ENCODE results near the gene EEPD1. TPM values are rescaled to one million over a fixed set of nuclear protein-coding genes. Genes with fewer than 3 reads are reported as not detected.
A peak's percentile ranks its signal among the peaks of the same experiment; 100 is the strongest.

Gene EEPD1
- polyA plus RNA-seq, 10 donors, result 10.5 to 17.2 (median 12.9) TPM

DNA sequence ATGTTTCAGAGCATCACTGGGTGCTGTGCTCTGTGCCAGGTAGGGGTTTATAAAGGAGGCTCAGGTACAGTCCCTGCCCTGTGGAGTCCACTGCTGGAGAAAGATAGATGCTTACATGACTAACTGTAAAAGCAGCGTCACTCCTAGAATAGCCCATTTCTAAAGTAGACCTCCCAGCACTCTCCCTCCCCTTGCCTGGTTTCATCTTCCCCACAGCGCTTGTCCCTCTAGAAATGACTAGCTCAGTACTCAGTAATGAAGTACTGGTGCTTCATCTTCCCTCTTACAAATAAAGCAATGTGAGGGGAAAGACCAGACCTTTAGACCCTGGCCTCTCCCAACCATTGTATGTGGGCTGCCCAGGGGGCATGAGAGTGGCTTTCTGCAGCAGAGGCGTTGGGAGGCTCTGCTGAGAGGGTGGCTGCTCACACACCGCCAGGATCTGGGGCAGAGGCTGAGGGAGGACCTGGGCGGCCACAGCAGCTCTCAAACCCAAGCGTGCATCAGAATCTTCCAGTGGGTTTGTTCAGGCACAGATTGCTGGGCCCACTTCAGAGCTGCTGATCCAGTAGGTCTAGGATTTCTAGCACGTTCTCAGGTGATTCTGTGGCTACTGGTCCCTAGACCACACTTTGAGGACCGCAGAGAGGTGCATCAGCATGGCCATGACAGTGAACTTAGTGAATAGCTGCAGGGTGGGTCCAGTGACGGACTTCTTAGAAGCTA lies 126.3 kb downstream of the EEPD1 start:
- peak in 1 of 3 donors; percentile 61 for DNase-seq

DNA sequence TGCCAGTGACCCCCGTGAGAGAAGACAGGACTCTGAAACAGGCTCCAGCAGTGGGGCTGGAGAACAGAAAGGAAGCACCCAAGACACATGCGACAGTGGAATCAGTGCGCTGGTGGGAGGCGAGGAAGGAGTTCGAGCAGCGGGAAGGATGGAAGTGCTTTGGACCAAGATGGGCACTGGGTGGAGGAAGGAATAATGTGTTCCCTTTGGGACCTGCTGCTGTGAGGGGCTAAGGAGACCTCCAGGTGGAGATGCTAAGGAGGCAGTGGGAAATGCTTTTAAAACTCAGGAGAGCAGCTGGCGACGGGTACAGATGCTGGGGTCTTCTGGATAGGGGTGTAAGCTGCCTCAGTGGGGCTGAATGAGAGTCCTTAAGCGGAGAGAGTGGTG lies 126.9 kb downstream of the EEPD1 start:
- no peak for DNase-seq

GRCh38 chr7:36280840-36281812 lies 128.1 kb downstream of the EEPD1 start:
- DNase-seq, result peak in 2 of 3 donors; percentile 70 to 74

GRCh38 chr7:36281945-36282717 lies 129.1 kb downstream of the EEPD1 start:
- DNase-seq, result no peak

GRCh38 chr7:36283181-36283580 lies 130.1 kb downstream of the EEPD1 start:
- DNase-seq, result no peak

DNA sequence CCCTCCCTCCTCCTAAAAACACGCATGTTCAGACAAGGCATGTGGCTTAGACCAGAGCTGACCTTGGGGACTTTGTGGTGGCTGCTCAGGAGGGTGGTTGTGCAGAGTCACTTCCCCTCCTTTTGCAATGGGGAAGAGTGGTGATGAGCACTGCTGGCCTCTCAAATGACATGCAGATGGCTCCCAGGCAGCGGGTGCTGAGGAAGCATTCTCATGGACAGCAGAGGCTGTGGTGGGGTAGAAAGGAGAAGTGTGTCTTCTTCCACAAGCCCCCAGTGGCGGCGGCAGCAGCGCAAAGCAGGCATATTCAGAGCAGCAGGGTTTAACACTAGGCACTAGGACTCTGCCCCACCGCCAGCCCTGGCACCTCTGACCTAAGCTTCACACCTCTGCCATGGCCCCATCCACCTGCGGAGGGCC lies 130.7 kb downstream of the EEPD1 start:
- DNase-seq, result no peak

GRCh38 chr7:36284456-36285090 lies 131.5 kb downstream of the EEPD1 start:
- no peak for DNase-seq

GRCh38 chr7:36285276-36285675 lies 132.2 kb downstream of the EEPD1 start:
- DNase-seq, result no peak

- DNase-seq, result no peak
These were observed 133.2 kb downstream of the EEPD1 start for GRCh38 chr7:36286226-36286625.

DNA sequence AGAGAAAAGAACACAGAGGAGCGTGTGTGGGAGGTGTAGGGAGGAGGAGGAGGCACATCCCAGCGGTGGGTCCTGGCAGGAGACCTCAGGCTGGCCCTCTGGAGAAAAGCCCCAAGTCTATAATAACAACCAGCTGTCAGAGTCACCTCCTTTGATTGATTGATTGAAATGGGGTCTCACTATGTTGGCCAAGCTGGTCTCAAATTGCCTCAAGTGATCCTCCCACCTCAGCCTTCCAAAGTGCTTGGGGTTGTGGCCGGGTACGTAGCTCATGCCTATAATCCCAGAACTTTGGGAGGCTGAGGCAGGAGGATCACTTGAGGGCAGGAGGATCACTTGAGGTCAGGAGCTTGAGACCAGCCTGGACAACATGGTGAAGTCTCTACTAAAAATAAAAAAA lies 133.6 kb downstream of the EEPD1 start:
- no peak for DNase-seq

- no peak for DNase-seq
These were observed 134.6 kb downstream of the EEPD1 start for GRCh38 chr7:36287371-36288241.

DNA sequence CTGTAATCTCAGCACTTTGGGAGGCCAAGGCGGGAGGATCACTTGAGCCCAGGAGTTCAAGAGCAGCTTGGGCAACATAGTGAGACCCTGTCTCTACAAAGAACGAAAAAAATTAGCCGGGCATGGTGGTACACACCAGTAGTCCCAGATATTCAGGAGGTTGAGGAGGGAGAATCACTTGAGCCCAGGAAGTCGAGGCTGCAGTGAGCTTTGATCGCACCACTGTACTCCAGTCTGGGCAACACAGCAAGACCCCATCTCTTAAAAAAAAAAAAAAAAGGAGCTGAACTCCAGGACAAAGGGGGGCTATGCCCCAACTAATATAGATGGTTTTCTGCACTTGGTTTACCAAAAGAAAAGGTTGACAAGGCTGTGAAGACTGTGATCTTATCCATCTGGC lies 135.4 kb downstream of the EEPD1 start:
- DNase-seq, result no peak

DNA sequence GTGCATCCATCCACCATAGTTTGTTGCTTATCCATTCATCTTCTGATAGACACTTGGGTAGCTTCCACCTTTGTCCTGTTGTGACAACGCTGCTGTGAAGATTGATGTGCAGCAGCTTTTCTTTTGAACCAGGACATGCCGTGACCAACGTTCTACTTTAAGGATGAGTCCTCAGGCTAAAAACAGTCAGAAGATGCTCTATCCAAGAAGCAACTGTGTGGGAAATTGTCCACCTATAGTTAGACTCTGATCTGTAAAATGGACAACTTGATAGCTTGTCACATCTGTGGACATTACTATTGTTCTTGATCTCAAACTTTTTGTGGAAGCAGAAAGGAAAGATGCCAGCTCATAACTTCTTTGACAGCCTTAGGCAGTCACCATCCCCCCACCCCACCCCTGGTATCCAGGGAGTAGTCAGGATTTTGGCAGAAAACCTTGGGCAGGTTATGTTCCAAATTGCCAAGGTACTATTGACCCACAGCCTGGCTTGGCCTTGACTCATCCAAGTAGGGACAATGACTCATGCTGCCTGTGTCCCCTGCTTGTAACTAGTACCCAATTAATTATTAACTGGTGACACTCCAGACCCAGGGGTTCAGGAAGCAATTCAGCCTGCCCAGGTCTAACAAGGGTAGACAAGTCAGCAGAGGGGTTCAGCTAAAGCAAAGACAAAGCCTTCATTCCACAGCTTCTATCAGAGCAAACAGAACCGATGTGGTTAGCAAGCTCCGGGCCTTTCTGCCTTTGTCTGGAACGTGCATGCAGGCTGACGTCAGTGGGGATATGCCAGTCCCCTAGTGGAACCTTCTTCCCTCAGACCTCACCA lies 137.0 kb downstream of the EEPD1 start:
- DNase-seq, result no peak

DNA sequence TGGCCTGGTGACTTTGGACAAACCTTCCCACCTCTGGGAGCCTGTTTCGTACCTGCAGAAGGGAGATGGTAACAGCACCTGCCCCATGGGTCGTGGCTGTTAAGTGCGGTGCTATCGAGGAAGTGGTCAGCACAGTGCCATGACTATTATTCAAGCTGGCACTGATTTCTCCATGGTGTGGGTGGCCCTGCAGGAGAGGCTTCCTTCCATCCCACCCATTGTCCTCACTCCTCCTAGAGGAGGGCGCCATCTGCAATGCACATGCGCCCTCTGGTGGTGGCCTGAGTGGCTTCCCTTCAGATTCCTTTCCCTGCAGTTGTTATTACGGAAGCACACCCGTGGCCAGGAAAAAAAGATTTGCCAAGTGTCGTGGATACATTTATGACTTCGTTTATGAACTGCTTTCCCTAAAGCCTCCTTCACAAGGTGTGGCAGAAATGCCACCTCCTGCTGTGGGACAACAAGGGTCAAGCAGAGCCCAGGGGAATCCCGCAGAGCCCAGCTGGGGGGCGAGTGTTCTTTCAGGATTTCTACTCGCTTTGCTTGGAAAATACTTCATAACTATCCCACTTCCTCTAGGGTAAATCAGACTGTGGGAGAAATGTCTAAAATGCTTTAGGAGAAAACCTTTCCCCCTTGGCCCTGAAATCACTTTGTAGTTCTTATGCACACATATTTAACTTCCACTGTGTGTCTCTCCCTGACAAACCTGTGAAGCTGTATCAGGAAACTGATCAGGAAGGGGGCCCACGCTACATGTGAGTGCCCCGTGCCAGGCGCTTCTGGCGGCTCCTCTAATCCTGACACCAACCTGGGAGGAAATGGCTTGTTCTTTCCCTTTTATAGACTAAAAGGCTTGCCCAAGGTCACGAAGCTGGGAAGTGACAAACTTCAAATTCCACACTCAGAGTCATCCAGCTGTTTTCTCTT lies 138.6 kb downstream of the EEPD1 start:
- peak; percentile 82 to 96 (median 93) for DNase-seq

DNA sequence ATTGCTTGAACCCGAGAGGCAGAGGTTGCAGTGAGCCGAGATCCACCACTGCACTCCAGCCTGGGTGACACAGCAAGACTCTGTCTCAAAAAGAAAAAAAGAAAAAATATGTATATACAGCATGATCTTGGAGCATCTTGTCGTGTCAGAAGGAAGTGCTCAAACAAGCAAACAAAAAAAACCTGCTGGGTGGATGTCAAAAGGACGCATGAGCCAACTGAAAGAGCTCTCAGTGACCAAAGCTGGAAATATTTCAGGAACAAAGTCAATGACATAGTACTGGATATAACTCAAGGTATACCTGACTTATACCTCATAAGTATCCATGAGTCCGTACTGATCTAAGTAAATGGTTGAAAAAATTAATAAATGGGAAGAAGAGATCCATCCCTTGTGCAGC lies 142.0 kb downstream of the EEPD1 start:
- no peak for DNase-seq

GRCh38 chr7:36296284-36296683 lies 143.2 kb downstream of the EEPD1 start:
- DNase-seq, result no peak

- DNase-seq, result no peak
These were observed 144.4 kb downstream of the EEPD1 start for GRCh38 chr7:36297364-36298009.

DNA sequence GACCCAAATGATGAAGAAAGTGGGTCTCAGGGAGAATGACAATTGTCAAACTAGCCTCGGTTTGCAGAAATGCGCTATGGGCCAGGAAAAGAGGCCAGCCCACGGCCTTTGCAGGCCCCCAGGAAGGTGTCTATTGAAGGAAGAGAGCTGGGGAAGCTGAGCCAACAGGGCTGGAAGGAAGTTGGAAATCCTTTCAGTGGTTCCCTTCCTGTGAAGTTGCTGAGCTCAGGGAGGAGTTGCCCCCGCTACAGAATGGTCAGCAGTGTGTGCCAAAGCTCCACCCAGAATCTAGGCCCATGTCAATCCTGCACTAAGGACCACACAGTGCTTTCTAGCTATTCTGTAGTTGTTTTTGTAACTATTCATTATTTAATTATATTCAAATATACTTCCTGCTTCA lies 145.1 kb downstream of the EEPD1 start:
- DNase-seq, result no peak

Measured in muscle of back (tissue), 11 donors.